Right forelimb (tissue), 1 donor: Measurements from ENCODE around the gene NMT1.

Experiments
- DNase-seq: peaks from one replicate; pipeline ENCODE4 v3.0.0-alpha.2; 2018

NMT1 gene

GRCh38 chr17:45060797-45061605 lies at the start of gene NMT1:
Gene NMT1, plus strand, starts transcription at chr17:45061317. Its CDS starts 13 bp downstream, at chr17:45061330.
- peak; percentile 99 for DNase-seq

- DNase-seq, result no peak
Observed at GRCh38 chr17:45011767-45012166, 49.4 kb upstream of the NMT1 start.

DNA sequence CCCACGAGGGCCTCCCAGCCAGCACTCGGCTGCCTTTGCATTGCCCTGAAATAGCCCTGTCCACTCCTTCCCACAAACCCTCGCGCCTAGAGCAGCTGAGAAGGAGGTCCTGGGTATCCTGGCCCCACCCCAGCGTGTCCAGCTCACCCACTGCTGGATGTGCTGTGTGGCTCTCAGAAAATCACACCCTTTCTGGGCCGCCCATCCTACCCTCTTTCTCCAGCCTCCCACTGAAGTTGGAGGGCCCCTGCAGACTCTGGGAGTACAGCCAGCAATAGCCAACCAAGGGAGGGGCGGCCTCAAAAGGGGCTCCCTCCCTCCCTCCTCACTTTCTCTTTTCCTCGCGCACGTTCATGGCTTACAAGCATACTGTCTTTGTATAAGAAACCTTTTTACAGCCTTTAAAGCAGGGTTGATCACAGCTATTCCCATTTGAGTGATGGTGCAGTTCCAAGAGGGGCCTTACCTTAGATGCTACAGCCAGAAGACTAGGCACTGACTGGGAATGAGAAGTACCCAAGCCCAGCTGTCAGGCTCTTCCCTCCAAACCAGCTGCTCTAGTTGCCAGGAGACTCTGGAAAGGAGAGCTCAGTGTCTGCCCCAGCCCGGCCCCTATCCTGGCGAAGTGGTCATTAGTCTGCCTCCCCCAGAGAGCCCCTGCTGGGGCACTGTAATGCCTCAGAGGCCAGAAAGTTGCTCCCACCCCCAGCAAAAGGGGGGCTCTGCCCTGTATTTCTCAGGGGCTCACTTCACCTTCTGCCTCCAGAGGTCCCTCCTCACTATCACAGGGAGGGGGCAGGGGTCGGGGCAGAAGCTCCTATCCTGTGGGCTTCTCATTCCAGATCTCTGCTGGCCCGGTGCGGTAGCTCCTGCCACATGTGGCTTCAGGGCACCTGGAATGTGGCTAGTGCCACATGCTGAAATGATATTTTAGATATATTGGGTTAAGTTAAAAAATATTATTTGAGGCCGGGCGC lies 47.8 kb upstream of the NMT1 start:
- DNase-seq, result peak; percentile 67

DNA sequence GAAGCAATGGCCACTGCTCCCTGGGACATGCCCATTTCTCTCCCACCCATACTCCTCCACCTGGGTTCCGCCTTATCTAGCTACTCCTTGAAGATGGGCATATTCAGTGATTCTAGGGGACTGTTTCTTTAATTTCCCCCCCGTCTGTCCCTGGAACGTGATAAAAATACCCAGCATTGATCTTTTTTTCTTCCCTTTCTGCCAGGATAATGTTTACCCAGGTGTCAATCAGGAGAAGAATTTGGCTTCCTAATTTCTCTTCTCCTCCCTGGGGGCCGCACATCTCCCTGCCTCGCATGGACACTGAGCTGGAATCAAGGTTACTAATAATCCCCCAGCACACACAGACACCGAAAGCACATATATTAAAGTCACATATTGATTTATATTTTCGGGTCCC lies 44.9 kb upstream of the NMT1 start:
- DNase-seq, result no peak

DNA sequence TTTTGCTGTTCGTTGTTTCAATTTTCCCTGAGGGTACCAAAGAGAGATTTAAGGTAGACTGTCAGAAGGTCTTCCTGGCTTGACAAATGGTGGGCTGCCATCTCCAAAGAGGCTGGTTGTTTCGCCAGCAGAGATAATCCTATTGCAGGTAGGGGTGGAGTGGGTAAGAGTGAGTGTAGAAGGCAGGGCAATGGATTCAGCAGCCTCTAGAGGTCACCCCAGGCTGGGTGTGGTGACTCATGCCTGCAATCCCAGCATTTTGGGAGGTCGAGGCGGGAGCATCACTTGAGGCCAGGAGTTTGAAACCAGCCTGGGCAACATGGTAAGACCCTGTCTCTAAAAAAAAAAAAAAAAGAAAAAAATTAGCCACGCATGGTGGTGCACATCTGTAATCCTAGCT lies 44.3 kb upstream of the NMT1 start:
- DNase-seq, result no peak

DNA sequence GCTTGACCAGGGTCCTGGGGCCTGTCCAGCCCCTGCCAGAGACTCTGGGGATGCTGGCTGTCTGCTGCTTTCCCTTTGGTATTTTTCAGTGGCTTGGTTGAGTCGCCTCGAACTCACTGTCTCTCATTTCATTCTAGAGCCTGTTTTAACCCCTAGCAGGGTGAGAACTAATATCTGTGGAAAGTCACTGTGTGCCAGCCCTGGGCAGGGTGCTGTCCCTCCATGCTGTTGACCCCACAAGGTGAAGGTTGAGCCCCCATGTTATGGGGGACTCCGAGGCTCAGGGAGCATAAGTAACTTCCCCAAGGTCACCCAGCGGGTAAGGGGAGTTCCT lies 42.6 kb upstream of the NMT1 start:
- DNase-seq, result no peak

DNA sequence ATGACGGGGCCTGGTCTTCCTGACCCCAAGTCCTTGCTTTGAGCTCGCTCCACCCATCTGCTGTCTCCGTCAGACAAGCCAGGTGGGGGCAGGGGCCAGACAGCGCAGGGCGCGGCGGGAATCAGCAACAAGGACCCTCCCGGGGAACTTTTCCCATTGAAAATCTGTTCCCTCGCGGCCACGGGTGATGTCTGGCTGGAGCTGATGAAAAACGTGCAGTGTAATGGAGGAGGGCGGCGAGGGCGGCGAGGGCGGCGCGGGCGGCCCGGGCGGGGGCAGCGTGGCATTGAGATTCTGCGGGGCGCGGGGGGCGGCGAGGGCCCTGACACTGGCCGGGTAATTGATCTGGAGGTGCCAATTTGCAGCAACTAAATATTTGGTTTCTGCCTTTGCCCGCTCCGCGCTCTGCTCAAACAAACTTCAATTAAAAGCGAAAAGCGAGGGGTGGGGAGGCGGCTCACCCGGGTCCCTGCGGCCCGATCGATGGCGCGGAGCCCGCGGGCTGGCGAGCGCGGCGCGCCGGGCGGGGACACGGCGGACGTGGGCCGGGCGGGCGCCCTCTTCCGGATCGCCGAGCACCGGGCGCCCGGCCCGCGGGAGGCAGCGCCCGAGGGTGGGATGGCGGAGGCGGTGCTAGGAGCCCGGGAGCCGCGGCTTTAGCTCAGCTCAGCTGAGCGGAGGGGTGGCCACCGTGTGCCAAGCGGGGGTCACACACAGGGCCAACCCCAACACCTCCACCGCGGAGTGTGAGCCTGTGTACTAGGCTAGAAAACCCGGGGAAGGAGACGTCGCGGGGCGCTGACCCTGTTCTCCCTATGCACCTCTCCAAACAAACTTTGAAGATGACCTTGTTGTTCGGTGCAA lies 42.0 kb upstream of the NMT1 start:
- peak; percentile 75 for DNase-seq

- peak; percentile 74 for DNase-seq
Observed at GRCh38 chr17:45020354-45021138, 40.6 kb upstream of the NMT1 start.

- DNase-seq, result peak; percentile 88
Observed at GRCh38 chr17:45021607-45022287, 39.4 kb upstream of the NMT1 start.

- no peak for DNase-seq
Observed at GRCh38 chr17:45022288-45022648, 38.8 kb upstream of the NMT1 start.

GRCh38 chr17:45022655-45023339 lies 38.3 kb upstream of the NMT1 start:
- DNase-seq, result no peak

GRCh38 chr17:45029096-45029495 lies 32.0 kb upstream of the NMT1 start:
- DNase-seq, result no peak

GRCh38 chr17:45029758-45030423 lies 31.2 kb upstream of the NMT1 start:
- DNase-seq, result no peak

DNA sequence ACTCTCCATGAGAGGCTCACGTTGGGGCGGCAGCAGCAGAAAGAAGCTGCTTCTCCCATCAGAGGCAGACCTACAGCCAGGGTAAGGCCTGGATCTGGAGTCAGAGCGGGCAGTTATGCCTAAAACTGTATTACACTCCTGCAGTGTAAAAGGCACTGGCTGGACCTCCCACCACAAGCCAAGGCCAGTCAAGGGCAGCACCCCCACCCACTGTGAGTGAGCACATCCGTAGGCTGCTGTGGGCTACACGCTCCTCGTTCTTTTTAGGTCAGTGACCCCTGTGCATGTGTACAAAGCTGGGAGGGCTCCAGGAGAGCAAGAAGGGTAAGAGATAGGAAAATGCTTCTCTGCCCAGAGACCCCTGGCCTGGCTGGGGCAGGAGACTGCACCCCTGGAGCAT lies 30.4 kb upstream of the NMT1 start:
- no peak for DNase-seq

DNA sequence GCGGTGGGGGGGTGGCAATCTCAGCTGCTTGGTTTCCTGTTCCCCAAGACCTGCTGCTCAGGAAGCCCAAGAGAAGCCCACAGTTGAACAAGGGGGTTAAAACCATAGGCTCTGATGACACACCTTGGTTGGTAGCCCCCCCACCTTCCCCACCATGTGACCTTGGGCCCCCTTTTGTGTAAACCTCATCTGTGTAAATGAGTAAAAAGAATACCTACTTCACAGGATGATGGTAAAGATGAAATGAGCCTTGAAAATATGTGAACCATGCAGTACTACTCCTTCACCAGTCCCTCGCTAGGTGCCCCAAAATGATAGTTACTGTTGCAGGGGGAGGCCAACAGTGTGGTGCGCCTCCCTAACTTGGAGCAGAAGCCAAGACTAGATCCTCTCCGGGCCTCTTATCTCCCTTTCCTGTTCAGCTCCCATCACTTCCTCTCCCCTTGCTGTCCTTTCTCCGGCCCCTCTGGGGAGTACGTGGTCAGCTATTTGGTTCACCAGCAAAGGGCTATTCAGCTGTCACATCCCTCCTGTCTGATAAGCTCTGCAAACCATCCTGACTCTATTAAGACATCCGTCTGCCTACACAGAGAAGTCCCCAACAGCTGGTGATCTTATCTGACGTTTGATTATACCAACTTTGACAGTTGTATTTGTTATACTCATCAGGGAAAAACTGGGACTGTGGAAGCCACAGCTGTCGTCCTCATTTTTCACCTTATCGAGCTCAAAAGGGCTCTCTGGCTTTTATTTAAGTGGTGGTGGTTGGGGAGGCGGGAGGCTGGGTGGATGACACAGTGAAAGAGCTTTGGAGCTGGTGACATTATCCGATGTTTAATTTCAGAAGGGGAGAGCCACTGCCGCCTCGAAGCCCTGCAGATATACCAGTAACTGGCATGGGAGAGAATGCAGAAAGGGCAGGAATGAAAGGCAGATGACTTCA lies 29.6 kb upstream of the NMT1 start:
- no peak for DNase-seq

DNA sequence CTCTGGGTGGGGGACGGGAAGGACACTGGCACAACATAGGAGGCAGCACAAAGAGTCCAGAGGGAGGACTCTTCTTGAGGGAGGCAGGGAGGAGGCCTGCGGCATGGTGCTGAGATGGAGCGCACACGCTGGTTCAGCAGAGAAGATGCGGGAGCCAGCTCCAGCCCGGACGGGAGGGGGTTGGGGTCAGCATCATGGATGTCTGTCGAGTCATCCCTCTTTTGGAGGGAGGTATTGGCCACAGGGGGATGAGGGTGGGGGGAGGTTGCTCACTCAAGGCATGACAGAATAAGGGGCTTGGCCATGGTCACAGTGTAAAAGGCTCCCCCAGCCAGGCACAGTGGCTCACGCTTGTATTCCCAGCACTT lies 29.0 kb upstream of the NMT1 start:
- DNase-seq, result no peak

DNA sequence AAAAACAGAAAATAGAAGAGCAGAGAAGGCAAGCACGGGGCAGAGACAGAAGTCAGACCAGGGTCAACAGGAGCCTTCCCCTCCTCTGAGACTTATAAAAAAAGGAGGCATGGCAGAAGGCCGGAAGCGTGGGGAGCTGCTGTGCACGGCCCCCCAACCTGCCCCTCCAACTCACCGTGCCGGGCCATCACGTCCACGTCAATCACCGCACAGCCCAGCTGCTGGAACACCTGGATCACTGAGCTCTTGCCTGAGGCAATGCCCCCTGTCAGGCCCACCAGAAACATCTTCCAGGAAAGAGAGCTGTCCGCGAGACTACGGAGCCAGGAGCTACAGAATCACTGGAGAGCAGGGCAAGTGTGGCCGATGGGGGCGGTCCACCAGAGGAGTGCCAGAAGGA lies 26.5 kb upstream of the NMT1 start:
- no peak for DNase-seq

GRCh38 chr17:45035848-45036247 lies 25.3 kb upstream of the NMT1 start:
- no peak for DNase-seq

DNA sequence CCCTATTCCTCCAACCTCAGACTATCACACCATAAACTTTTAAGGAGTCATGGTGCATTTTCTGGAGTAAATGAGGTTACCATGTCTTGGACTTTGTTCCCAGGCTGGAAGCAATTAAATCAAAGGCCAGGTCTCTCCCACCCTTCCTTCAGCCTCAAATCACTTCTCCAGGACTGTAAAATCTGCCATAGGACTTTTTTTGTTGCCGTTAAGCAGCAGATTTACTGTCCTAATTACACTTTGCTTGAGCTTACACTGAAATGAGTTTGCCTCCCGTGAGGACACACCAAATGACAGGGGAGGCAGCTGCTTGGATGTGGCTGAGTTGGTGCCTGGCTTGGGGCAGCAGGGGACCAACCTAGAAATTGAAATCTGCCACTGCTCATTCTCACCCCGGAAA lies 24.4 kb upstream of the NMT1 start:
- no peak for DNase-seq
